Osteocyte (in vitro differentiated cells): ENCODE measurements around the gene FN3K. TPM values are rescaled to one million over a fixed set of nuclear protein-coding genes. Genes with fewer than 3 reads are reported as not detected.

Experiments used
- DNase-seq: peaks from one replicate; pipeline ENCODE4 v3.0.0; 2021; ENCODE audit warnings: mixed read lengths; ENCODE audit not compliant: unreplicated experiment; ENCODE audit errors: extremely low spot score
- H3K27ac Mint-ChIP-seq: one replicate; pipeline ENCODE4 v1.8.0; 2021; ENCODE audit warnings: mild to moderate bottlenecking, mixed read lengths; ENCODE audit not compliant: unreplicated experiment
- H3K27me3 Mint-ChIP-seq: one replicate; pipeline ENCODE4 v1.8.0; 2021; ENCODE audit warnings: mixed read lengths; ENCODE audit not compliant: unreplicated experiment
- H3K36me3 Mint-ChIP-seq: one replicate; pipeline ENCODE4 v1.8.0; 2021; ENCODE audit warnings: mixed read lengths; ENCODE audit not compliant: unreplicated experiment
- H3K4me1 Mint-ChIP-seq: one replicate; pipeline ENCODE4 v1.8.0; 2021; ENCODE audit warnings: mixed read lengths; ENCODE audit not compliant: unreplicated experiment
- H3K4me3 Mint-ChIP-seq: one replicate; pipeline ENCODE4 v1.8.0; 2021; ENCODE audit warnings: mild to moderate bottlenecking, moderate library complexity, mixed read lengths; ENCODE audit not compliant: unreplicated experiment
- H3K9me3 Mint-ChIP-seq: one replicate; pipeline ENCODE4 v1.8.0; 2021; ENCODE audit warnings: mixed read lengths; ENCODE audit not compliant: unreplicated experiment
- CTCF ChIP-seq: fragments of 200-600 bp; sonication (generic); IDR thresholded peaks from 2 replicates; pipeline ENCODE4 v1.5.0; 2021; ENCODE audit warnings: antibody characterized with exemption, mild to moderate bottlenecking, moderate library complexity
- total RNA-seq: library from RNA; stranded (reverse); gene quantifications from 2 replicates; pipeline ENCODE4 v1.2.1, GENCODE V29; 2021

The FN3K gene
- total RNA-seq, 1 donor from 2014 or later: 25.2 TPM

- no peak for DNase-seq
- Mint-ChIP-seq H3K36me3 (peaks cover 7% of the 10 kb centered on the region), H3K4me1 (peaks cover 10% of the 10 kb centered on the region), H3K4me3 (no peak overlapping the region), H3K9me3 (no peaks in the 10 kb centered on the region), H3K27ac (no peak overlapping the region), H3K27me3 (no peaks in the 10 kb centered on the region)
- TF ChIP-seq CTCF: no peak
These were observed 53.0 kb downstream of the FN3K start for GRCh38 chr17:82788206-82789001.

GRCh38 chr17:82789051-82789592, 53.7 kb downstream of the FN3K start:
- H3K9me3 Mint-ChIP-seq: no peaks in the 10 kb centered on the region

GRCh38 chr17:82789806-82790205, 54.4 kb downstream of the FN3K start:
- DNase-seq: no peak
- no peak for TF ChIP-seq CTCF
- no peak overlapping the region for H3K27ac Mint-ChIP-seq
- H3K4me1 Mint-ChIP-seq: peaks cover 20% of the 10 kb centered on the region
- peaks cover 7% of the 10 kb centered on the region for H3K36me3 Mint-ChIP-seq
- H3K27me3 Mint-ChIP-seq: no peaks in the 10 kb centered on the region
- H3K9me3 Mint-ChIP-seq: no peaks in the 10 kb centered on the region
- H3K4me3 Mint-ChIP-seq: no peak overlapping the region

More at GRCh38 chr17:82789051-82789592, 53.7 kb downstream of the FN3K start:
- H3K36me3 Mint-ChIP-seq: peaks cover 7% of the 10 kb centered on the region
- DNase-seq: no peak
- no peak overlapping the region for H3K27ac Mint-ChIP-seq
- TF ChIP-seq CTCF: no peak
- H3K4me1 Mint-ChIP-seq: peaks cover 16% of the 10 kb centered on the region
- H3K4me3 Mint-ChIP-seq: no peak overlapping the region
- no peaks in the 10 kb centered on the region for H3K27me3 Mint-ChIP-seq

- DNase-seq: no peak
- Mint-ChIP-seq H3K4me1 (peaks cover 20% of the 10 kb centered on the region), H3K4me3 (no peak overlapping the region), H3K36me3 (peaks cover 7% of the 10 kb centered on the region), H3K27ac (no peak overlapping the region), H3K27me3 (no peaks in the 10 kb centered on the region), H3K9me3 (no peaks in the 10 kb centered on the region)
- no peak for TF ChIP-seq CTCF
These were observed 55.0 kb downstream of the FN3K start for GRCh38 chr17:82790391-82790790.

- Mint-ChIP-seq H3K27me3 (no peaks in the 10 kb centered on the region), H3K36me3 (peaks cover 4% of the 10 kb centered on the region), H3K27ac (no peak overlapping the region), H3K4me3 (no peak overlapping the region), H3K9me3 (no peaks in the 10 kb centered on the region), H3K4me1 (peaks cover 20% of the 10 kb centered on the region)
- no peak for TF ChIP-seq CTCF
- no peak for DNase-seq
These were observed 56.1 kb downstream of the FN3K start for GRCh38 chr17:82791532-82791931.
